ENCODE data around the gene CNGA4. TPM values are rescaled to one million over a fixed set of nuclear protein-coding genes. Genes with fewer than 3 reads are reported as not detected.

The CNGA4 gene
- total and polyA plus RNA-seq, 7 donors, result 0.03 to 0.21 TPM; not detected in 5

DNA sequence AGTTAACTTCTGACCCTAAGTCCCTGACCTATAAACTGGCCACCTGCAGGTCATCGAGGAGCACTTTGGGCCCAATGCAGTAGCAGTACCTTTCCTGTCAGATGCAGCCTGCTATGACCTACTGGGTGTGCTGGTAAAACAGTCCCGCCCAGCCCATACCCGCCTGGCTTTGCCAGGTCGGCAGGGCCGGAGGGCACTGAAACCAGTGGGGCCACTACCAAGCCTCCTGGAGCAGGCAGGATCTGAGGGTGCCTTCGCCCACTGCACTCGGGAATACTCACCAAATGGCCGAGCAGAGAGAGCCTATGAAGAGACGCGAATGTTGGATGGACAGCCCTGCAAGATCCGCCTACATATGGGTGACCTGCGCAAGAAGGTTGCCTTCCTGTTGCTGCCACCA is 29.1 kb upstream of the CNGA4 start:
- ATAC-seq (no peak), DNase-seq (no peak)
- TF ChIP-seq, protein P1, sequence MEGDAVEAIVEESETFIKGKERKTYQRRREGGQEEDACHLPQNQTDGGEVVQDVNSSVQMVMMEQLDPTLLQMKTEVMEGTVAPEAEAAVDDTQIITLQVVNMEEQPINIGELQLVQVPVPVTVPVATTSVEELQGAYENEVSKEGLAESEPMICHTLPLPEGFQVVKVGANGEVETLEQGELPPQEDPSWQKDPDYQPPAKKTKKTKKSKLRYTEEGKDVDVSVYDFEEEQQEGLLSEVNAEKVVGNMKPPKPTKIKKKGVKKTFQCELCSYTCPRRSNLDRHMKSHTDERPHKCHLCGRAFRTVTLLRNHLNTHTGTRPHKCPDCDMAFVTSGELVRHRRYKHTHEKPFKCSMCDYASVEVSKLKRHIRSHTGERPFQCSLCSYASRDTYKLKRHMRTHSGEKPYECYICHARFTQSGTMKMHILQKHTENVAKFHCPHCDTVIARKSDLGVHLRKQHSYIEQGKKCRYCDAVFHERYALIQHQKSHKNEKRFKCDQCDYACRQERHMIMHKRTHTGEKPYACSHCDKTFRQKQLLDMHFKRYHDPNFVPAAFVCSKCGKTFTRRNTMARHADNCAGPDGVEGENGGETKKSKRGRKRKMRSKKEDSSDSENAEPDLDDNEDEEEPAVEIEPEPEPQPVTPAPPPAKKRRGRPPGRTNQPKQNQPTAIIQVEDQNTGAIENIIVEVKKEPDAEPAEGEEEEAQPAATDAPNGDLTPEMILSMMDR (IDR thresholded peaks at IDR 0.05), result no peak
- no peak overlapping the region for H3K27ac ChIP-seq
- no peaks in the 10 kb centered on the region for H3K4me1 ChIP-seq
- WGBS, 3 donors, result 95 to 96% (median 95%) methylated on average over 12 of the region's 12 CpGs
- intact Hi-C loops (cut with DNase I), result no loop called here
- H3K4me3 ChIP-seq, result no peak overlapping the region
- H3K27me3 ChIP-seq (ENCODE audit: insufficient read depth in 3 of 3, low read length in 2 of 3), result no peaks in the 10 kb centered on the region
- no peaks in the 10 kb centered on the region for H3K9me3 ChIP-seq
- peaks cover 4 to 95% of the 10 kb centered on the region in 2 donors for H3K36me3 ChIP-seq (ENCODE audit: insufficient read depth in 1 of 2, low read depth in 1 of 2)

- WGBS, 3 donors, result 96 to 97% (median 97%) methylated on average over 9 of the region's 9 CpGs
- Histone ChIP-seq H3K4me3 (no peak overlapping the region), H3K27me3 (ENCODE audit: insufficient read depth in 3 of 3, low read length in 2 of 3) (no peaks in the 10 kb centered on the region), H3K4me1 (no peaks in the 10 kb centered on the region), H3K36me3 (ENCODE audit: insufficient read depth in 1 of 2, low read depth in 1 of 2) (peaks cover 2 to 96% of the 10 kb centered on the region in 2 donors), H3K9me3 (no peaks in the 10 kb centered on the region), H3K27ac (no peak overlapping the region)
- DNase-seq (no peak), ATAC-seq (no peak)
- intact Hi-C loops (cut with DNase I), result no loop called here
- TF ChIP-seq, protein P1 (IDR thresholded peaks at IDR 0.05), result no peak
Observed at GRCh38 chr11:6210274-6210955, 28.5 kb upstream of the CNGA4 start.

DNA sequence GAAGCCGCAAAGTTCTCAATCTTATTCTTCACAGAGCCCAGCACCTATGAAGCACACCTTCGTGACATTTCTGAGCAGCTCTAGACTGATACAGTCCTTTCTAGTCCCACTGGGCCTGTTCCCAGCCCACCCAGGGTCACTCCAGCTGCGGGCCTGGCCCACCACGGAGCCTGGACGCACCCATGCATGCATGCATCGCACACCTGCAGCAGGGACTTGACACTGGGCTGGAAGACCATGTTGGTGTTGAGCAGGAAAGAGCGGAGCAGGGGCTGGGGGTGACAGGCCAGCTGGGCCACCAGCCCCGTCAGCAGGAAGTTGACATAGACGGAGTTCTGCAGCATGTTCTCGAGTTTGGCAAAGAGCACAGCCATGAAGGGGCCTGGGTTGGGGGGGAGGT is 24.4 kb upstream of the CNGA4 start:
- ATAC-seq, result no peak
- H3K9me3 ChIP-seq, result no peaks in the 10 kb centered on the region
- TF ChIP-seq, protein P1 (IDR thresholded peaks at IDR 0.05), result no peak
- no peak for DNase-seq
- peaks cover 12 to 100% of the 10 kb centered on the region in 2 donors for H3K36me3 ChIP-seq (ENCODE audit: insufficient read depth in 1 of 2, low read depth in 1 of 2)
- H3K27me3 ChIP-seq (ENCODE audit: insufficient read depth in 3 of 3, low read length in 2 of 3), result no peaks in the 10 kb centered on the region
- H3K27ac ChIP-seq, result no peak overlapping the region
- no peaks in the 10 kb centered on the region for H3K4me1 ChIP-seq
- intact Hi-C loops (cut with DNase I), result no loop called here
- 96 to 98% (median 97%) methylated on average over 10 of the region's 10 CpGs for WGBS, 3 donors
- H3K4me3 ChIP-seq, result no peak overlapping the region

DNA sequence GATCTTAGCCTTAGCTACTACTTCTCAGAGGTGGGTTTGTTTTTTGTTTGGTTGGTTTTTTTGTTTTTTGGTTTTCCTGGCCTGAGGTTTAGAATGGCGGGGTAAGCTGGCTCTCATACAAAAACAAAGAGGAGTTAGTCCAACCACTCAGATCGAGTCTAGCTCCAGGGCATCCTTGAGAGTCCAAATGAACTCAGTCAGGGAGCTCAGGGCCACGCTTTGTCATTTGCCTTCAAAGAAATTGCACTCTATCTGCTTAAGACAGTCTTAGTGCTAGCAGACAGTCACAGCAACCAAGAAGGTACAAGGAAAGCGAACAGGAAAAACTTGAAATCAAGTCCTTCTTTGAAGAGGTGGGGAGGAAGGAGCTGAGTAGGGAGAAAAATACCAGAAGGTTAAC is 22.4 kb upstream of the CNGA4 start:
- no peak for DNase-seq
- no peak for ATAC-seq
- no peaks in the 10 kb centered on the region for H3K4me1 ChIP-seq
- 88 to 92% (median 89%) methylated on average over 4 of the region's 4 CpGs for WGBS, 3 donors
- no peak overlapping the region for H3K27ac ChIP-seq
- H3K27me3 ChIP-seq (ENCODE audit: insufficient read depth in 3 of 3, low read length in 2 of 3), result no peaks in the 10 kb centered on the region
- H3K9me3 ChIP-seq, result no peaks in the 10 kb centered on the region
- intact Hi-C loops (cut with DNase I), result no loop called here
- no peak overlapping the region for H3K4me3 ChIP-seq
- peaks cover 12 to 100% of the 10 kb centered on the region in 2 donors for H3K36me3 ChIP-seq (ENCODE audit: insufficient read depth in 1 of 2, low read depth in 1 of 2)
- TF ChIP-seq, protein P1 (IDR thresholded peaks at IDR 0.05), result no peak

- DNase-seq (no peak), ATAC-seq (no peak)
- H3K4me3 ChIP-seq, result no peak overlapping the region
- TF ChIP-seq, protein P1 (IDR thresholded peaks at IDR 0.05), result no peak
- WGBS, 3 donors, result 92 to 94% (median 93%) methylated on average over 19 of the region's 19 CpGs
- no peaks in the 10 kb centered on the region for H3K4me1 ChIP-seq
- no peaks in the 10 kb centered on the region for H3K27me3 ChIP-seq (ENCODE audit: insufficient read depth in 3 of 3, low read length in 2 of 3)
- no peak overlapping the region for H3K27ac ChIP-seq
- H3K9me3 ChIP-seq, result no peaks in the 10 kb centered on the region
- intact Hi-C loops (cut with DNase I), result no loop called here
- H3K36me3 ChIP-seq (ENCODE audit: insufficient read depth in 1 of 2, low read depth in 1 of 2), result peaks cover 23 to 100% of the 10 kb centered on the region in 2 donors
Observed at GRCh38 chr11:6217722-6218121, 21.2 kb upstream of the CNGA4 start.

Data from psoas muscle (tissue), 8 donors.